ENCODE data around the gene TUBB. TPM values are rescaled to one million over a fixed set of nuclear protein-coding genes. Genes with fewer than 3 reads are reported as not detected.
A peak's percentile ranks its signal among the peaks of the same experiment; 100 is the strongest.

TUBB gene
- total and polyA plus RNA-seq, 7 donors = 136 to 487 (median 199) TPM

DNA sequence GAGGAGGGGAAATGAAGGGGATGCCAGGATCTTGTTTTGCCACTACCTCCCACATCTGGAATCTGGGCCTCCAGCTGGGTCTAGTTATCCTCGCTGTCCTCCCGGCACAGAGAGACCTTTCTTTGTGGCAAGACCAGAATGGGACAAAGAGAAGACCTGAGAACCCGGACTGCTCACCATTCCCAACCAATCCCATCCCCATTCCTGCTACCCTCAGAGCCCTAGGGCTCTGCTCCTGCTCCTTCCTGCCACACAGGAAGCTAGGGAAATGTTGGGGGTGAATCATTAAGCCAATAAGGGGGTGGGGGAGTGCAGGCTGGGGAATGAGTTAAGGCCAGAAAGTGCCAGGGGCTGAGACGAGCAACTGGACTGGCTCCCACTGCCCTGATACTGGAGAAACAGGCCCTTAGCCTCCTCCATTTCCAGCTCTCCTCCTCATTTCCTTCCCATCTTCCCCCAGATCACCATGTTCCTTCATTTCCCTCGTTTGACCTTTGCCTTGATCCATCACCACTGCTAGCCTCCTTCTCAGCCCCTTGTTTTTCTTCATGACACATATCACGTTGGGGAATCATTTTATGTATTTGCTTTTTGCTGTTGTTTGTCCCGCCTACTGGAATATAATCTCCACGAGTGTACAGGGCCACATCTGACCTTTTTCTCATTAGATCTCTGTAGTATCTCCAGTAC is 28.8 kb downstream of the TUBB start:
- Histone ChIP-seq H3K4me3 (no peak overlapping the region), H3K27me3 (ENCODE audit: insufficient read depth in 3 of 3, low read length in 2 of 3) (no peaks in the 10 kb centered on the region), H3K27ac (no peak overlapping the region), H3K36me3 (ENCODE audit: insufficient read depth in 1 of 2, low read depth in 1 of 2) (no peaks in the 10 kb centered on the region), H3K4me1 (peaks cover 24% of the 10 kb centered on the region), H3K9me3 (no peaks in the 10 kb centered on the region)
- ATAC-seq = no peak
- TF ChIP-seq, protein P1, sequence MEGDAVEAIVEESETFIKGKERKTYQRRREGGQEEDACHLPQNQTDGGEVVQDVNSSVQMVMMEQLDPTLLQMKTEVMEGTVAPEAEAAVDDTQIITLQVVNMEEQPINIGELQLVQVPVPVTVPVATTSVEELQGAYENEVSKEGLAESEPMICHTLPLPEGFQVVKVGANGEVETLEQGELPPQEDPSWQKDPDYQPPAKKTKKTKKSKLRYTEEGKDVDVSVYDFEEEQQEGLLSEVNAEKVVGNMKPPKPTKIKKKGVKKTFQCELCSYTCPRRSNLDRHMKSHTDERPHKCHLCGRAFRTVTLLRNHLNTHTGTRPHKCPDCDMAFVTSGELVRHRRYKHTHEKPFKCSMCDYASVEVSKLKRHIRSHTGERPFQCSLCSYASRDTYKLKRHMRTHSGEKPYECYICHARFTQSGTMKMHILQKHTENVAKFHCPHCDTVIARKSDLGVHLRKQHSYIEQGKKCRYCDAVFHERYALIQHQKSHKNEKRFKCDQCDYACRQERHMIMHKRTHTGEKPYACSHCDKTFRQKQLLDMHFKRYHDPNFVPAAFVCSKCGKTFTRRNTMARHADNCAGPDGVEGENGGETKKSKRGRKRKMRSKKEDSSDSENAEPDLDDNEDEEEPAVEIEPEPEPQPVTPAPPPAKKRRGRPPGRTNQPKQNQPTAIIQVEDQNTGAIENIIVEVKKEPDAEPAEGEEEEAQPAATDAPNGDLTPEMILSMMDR (IDR thresholded peaks at IDR 0.05) = no peak
- intact Hi-C loops (cut with DNase I) = loop anchor here in 1 of 2 donors (5.0 to 10.0 kb wide), 2 partner anchors 73 to 336 kb away; no protein-coding TSS in a partner anchor
- DNase-seq = no peak
- WGBS, 3 donors = 54 to 58% (median 55%) methylated on average over 8 of the region's 8 CpGs

DNA sequence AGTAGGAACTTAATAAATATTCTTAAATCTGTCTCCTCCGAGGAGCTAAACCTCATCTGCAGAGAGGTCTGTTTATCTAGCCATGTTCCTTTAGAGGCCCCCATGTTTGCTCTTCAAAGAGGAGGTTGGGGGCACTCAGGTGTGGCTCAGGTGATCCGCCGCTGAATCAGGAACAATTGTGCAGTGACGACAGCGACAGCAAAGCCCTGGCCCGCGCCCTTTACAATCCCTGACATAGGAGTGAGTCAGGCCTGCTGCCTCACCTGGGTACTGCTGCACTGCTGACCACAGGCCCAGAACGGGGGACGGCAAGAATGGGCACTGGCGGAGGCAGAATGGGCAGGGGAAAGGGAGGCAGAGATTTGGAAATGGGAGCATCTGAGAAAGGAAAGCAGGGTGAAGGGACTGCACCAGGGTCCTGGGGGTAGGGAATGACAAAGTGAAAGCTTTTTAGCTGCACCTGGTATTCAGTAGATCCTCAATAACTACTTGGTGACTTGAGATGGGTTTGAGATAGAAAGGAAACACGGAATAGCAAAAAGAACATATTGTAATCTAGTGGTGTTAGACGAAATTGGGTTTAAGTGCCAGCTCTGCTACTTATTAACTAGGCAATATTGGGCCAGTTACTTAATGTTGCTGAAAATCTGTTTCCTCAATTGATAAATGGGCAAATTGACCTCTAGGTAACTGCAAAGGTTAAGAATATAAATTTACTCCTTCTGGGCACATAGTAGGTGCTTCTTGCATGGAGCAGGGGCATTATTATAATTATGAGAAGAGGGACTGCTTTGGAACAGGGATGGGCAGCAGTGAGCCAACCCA is 29.6 kb downstream of the TUBB start:
- peaks cover 24% of the 10 kb centered on the region for H3K4me1 ChIP-seq
- no peak for DNase-seq
- TF ChIP-seq, protein P1 (IDR thresholded peaks at IDR 0.05) = no peak
- H3K27ac ChIP-seq = peak overlapping the region; percentile 91
- ATAC-seq = no peak
- WGBS, 3 donors = 86 to 93% (median 90%) methylated on average over 12 of the region's 12 CpGs
- no peaks in the 10 kb centered on the region for H3K9me3 ChIP-seq
- no peaks in the 10 kb centered on the region for H3K27me3 ChIP-seq (ENCODE audit: insufficient read depth in 3 of 3, low read length in 2 of 3)
- H3K4me3 ChIP-seq = no peak overlapping the region
- intact Hi-C loops (cut with DNase I) = loop anchor here in 1 of 2 donors (5.0 to 10.0 kb wide), 2 partner anchors 73 to 335 kb away; no protein-coding TSS in a partner anchor
- H3K36me3 ChIP-seq (ENCODE audit: insufficient read depth in 1 of 2, low read depth in 1 of 2) = no peaks in the 10 kb centered on the region

- no peak for DNase-seq
- Histone ChIP-seq H3K27ac (peak overlapping the region; percentile 91), H3K27me3 (ENCODE audit: insufficient read depth in 3 of 3, low read length in 2 of 3) (no peaks in the 10 kb centered on the region), H3K4me3 (no peak overlapping the region), H3K4me1 (peaks cover 24% of the 10 kb centered on the region), H3K36me3 (ENCODE audit: insufficient read depth in 1 of 2, low read depth in 1 of 2) (no peaks in the 10 kb centered on the region), H3K9me3 (no peaks in the 10 kb centered on the region)
- no peak for ATAC-seq
- TF ChIP-seq, protein P1 (IDR thresholded peaks at IDR 0.05) = no peak
- intact Hi-C loops (cut with DNase I) = no loop called here
Measured at GRCh38 chr6:30750379-30750668, 30.2 kb downstream of the TUBB start.

DNA sequence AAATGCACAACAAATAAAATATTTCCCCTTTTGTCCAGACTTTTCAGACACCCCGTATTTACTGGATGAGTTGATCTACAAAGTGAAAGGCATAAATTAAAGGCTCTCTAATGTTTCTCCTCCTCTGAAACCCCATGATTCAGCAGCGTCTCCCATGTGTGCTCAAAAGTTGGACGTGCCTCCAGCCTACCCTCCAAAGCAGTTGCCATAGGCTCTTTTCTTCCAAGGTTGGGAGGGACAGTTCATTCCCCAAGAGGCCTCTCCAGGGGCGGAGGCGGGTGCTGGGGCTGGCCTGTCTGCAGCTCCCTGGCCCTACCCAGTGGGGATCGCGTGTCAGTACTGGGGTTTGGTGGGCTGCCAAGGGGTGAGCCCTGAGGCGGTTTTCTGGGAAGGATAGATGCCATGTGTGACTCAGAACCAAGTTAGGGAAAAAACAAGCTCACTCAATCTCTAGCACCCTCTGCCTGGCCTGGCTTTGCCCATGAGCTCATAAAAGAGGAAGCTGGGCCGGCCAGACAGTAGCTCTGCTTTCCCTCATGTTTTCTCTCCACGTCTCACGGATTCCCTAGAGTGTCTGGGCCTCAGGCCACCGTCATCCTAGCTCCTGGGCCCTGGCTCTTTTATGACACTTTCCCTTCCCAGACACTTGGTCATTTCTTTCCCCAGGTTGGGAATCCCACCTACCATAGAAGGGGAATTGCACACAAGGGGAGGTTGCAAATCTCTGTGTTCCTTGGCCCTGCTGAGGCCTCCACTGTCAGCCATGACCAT is 32.2 kb downstream of the TUBB start:
- 13 to 21% (median 13%) methylated on average over 12 of the region's 12 CpGs for WGBS, 3 donors
- no peaks in the 10 kb centered on the region for H3K36me3 ChIP-seq (ENCODE audit: insufficient read depth in 1 of 2, low read depth in 1 of 2)
- intact Hi-C loops (cut with DNase I) = no loop called here
- ATAC-seq (peak; percentile 95 to 97 (median 96)), DNase-seq (peak; percentile 98 to 99)
- no peaks in the 10 kb centered on the region for H3K9me3 ChIP-seq
- TF ChIP-seq, protein P1 (IDR thresholded peaks at IDR 0.05) = no peak
- H3K4me3 ChIP-seq = peak overlapping the region; percentile 33
- H3K27me3 ChIP-seq (ENCODE audit: insufficient read depth in 3 of 3, low read length in 2 of 3) = no peaks in the 10 kb centered on the region
- H3K4me1 ChIP-seq = peaks cover 26% of the 10 kb centered on the region
- peak overlapping the region; percentile 91 for H3K27ac ChIP-seq
